ENCODE measurements around the gene CFLAR. TPM values are rescaled to one million over a fixed set of nuclear protein-coding genes. Genes with fewer than 3 reads are reported as not detected.

The CFLAR gene
- total RNA-seq, 1 experiment from 2014 or later, result 35.6 TPM

DNA sequence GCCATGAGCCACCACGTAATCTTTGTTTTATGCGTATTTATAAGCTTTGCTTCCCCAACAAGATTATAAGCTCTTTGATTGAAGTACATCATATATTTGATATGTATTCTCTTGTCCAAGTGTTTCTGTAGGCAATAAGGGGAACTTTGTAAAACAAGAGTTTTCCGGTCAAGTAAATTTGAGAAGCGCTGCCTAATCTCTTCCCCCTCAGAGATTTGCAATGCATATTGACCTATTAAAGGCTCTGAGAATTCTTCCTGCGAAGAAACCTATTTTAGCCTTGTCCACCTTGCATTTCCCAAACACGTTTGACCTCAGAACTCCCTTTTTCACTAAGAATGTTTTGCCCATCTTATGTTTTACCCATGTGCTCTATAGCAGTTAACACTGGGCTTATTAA, 40.1 kb downstream of the CFLAR start:
- Histone ChIP-seq H3K79me2 (ENCODE audit: insufficient read depth, low read length) (no peaks in the 10 kb centered on the region; the same call in 1 of the 2 replicates), H3K36me3 (ENCODE audit: control insufficient read depth in 1 of 2, insufficient read depth in 2 of 2, low read length in 2 of 2) (peaks cover 0 to 21% of the 10 kb centered on the region in 2 experiments; a peak in 2 of 4 replicates), H3K9me3 (ENCODE audit: control insufficient read depth in 1 of 2, insufficient read depth in 1 of 2, low read depth in 1 of 2, low read length in 2 of 2) (no peaks in the 10 kb centered on the region), H3K4me2 (ENCODE audit: low read length) (no peak overlapping the region), H3K27me3 (ENCODE audit: insufficient read depth, low read length) (no peaks in the 10 kb centered on the region), H2AFZ (ENCODE audit: low read depth, low read length, poor library complexity, severe bottlenecking) (no peak overlapping the region), H3K4me3 (replicated peaks in 1 of 2; ENCODE audit: low read depth in 1 of 2, low read length in 2 of 2) (no peak overlapping the region), H4K20me1 (ENCODE audit: insufficient read depth) (no peaks in the 10 kb centered on the region), H3K27ac (ENCODE audit: low read depth, low read length) (no peak overlapping the region), H3K4me1 (ENCODE audit: control insufficient read depth in 1 of 2, insufficient read depth in 2 of 2, low read length in 2 of 2) (peaks cover 12 to 43% of the 10 kb centered on the region in 2 experiments), H3K9ac (ENCODE audit: low read length) (no peak overlapping the region), H3K9me2 (ENCODE audit: insufficient read depth) (no peaks in the 10 kb centered on the region)
- no peak for DNase-seq (ENCODE audit: low read depth, low spot score)
- ATAC-seq, result no peak
- POLR2A ChIA-PET, result no interaction called here
- CTCF ChIA-PET, result no interaction called here
- intact Hi-C loops (cut with micrococcal nuclease), result loop anchor here (10.0 kb wide), 1 partner anchor 211 kb away; no protein-coding TSS in a partner anchor
- BruUV-seq (replicated peaks), result no TSS peak
- TF ChIP-seq JUND (IDR thresholded peaks at IDR 0.05) (no peak), SIN3A (IDR thresholded peaks at IDR 0.05; ENCODE audit: low read depth) (no peak), RAD21 (IDR thresholded peaks at IDR 0.05; ENCODE audit: low read depth) (no peak), ZBTB33 (IDR thresholded peaks at IDR 0.05; ENCODE audit: extremely low read depth, insufficient replicate concordance, low read length) (no peak), EGR1 (IDR thresholded peaks at IDR 0.05; ENCODE audit: low read depth) (no peak), CEBPB (IDR thresholded peaks at IDR 0.05; ENCODE audit: low read depth) (no peak), ZNF274 (IDR thresholded peaks at IDR 0.05; ENCODE audit: low read depth, low read length) (no peak), MAX (IDR thresholded peaks at IDR 0.05) (no peak), FOSL1 (IDR thresholded peaks at IDR 0.05; ENCODE audit: low read depth) (no peak), TCF7L2 (IDR thresholded peaks at IDR 0.05; ENCODE audit: borderline replicate concordance, extremely low read depth, insufficient read depth, insufficient read length) (no peak)
- TF ChIP-seq, protein P1, sequence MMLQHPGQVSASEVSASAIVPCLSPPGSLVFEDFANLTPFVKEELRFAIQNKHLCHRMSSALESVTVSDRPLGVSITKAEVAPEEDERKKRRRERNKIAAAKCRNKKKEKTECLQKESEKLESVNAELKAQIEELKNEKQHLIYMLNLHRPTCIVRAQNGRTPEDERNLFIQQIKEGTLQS (IDR thresholded peaks at IDR 0.05), result no peak
- TF ChIP-seq, protein P2, sequence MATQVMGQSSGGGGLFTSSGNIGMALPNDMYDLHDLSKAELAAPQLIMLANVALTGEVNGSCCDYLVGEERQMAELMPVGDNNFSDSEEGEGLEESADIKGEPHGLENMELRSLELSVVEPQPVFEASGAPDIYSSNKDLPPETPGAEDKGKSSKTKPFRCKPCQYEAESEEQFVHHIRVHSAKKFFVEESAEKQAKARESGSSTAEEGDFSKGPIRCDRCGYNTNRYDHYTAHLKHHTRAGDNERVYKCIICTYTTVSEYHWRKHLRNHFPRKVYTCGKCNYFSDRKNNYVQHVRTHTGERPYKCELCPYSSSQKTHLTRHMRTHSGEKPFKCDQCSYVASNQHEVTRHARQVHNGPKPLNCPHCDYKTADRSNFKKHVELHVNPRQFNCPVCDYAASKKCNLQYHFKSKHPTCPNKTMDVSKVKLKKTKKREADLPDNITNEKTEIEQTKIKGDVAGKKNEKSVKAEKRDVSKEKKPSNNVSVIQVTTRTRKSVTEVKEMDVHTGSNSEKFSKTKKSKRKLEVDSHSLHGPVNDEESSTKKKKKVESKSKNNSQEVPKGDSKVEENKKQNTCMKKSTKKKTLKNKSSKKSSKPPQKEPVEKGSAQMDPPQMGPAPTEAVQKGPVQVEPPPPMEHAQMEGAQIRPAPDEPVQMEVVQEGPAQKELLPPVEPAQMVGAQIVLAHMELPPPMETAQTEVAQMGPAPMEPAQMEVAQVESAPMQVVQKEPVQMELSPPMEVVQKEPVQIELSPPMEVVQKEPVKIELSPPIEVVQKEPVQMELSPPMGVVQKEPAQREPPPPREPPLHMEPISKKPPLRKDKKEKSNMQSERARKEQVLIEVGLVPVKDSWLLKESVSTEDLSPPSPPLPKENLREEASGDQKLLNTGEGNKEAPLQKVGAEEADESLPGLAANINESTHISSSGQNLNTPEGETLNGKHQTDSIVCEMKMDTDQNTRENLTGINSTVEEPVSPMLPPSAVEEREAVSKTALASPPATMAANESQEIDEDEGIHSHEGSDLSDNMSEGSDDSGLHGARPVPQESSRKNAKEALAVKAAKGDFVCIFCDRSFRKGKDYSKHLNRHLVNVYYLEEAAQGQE (IDR thresholded peaks at IDR 0.05; ENCODE audit: low read depth), result no peak
- TF ChIP-seq, protein P3, sequence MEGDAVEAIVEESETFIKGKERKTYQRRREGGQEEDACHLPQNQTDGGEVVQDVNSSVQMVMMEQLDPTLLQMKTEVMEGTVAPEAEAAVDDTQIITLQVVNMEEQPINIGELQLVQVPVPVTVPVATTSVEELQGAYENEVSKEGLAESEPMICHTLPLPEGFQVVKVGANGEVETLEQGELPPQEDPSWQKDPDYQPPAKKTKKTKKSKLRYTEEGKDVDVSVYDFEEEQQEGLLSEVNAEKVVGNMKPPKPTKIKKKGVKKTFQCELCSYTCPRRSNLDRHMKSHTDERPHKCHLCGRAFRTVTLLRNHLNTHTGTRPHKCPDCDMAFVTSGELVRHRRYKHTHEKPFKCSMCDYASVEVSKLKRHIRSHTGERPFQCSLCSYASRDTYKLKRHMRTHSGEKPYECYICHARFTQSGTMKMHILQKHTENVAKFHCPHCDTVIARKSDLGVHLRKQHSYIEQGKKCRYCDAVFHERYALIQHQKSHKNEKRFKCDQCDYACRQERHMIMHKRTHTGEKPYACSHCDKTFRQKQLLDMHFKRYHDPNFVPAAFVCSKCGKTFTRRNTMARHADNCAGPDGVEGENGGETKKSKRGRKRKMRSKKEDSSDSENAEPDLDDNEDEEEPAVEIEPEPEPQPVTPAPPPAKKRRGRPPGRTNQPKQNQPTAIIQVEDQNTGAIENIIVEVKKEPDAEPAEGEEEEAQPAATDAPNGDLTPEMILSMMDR (IDR thresholded peaks at IDR 0.05 in 2 of 3, conservative IDR thresholded peaks at IDR 0.05 in 1 of 3; ENCODE audit: borderline replicate concordance in 1 of 3, insufficient read depth in 1 of 3, low read depth in 2 of 3, low read length in 2 of 3), result no peak
- RAD21 ChIA-PET (ENCODE audit: low non-redundant PET in 1 of 2, low total read pairs in 2 of 2, uncharacterized antibody in 2 of 2, unreplicated experiment in 2 of 2), result no interaction called here

Measured in HCT116 (cell line).